ENCODE results near the gene KCNT1.

Gene KCNT1

GRCh38 chr9:135749171-135750045, 47.4 kb downstream of the KCNT1 start:
- DNase-seq: no peak

- no peak for DNase-seq
Observed at GRCh38 chr9:135750786-135751185, 48.8 kb downstream of the KCNT1 start.

GRCh38 chr9:135751501-135751900, 49.5 kb downstream of the KCNT1 start:
- DNase-seq: no peak

GRCh38 chr9:135752281-135753204, 50.6 kb downstream of the KCNT1 start:
- no peak for DNase-seq

- no peak for DNase-seq
Observed at GRCh38 chr9:135753391-135754105, 51.6 kb downstream of the KCNT1 start.

- DNase-seq: no peak
Observed at GRCh38 chr9:135756576-135756975, 54.6 kb downstream of the KCNT1 start.

- DNase-seq: no peak
Observed at GRCh38 chr9:135757356-135757755, 55.4 kb downstream of the KCNT1 start.

- no peak for DNase-seq
Observed at GRCh38 chr9:135758056-135758455, 56.1 kb downstream of the KCNT1 start.

GRCh38 chr9:135758870-135759269, 56.9 kb downstream of the KCNT1 start:
- DNase-seq: no peak

GRCh38 chr9:135759676-135760300, 57.8 kb downstream of the KCNT1 start:
- DNase-seq: no peak

- DNase-seq: no peak
Observed at GRCh38 chr9:135760465-135760864, 58.5 kb downstream of the KCNT1 start.

GRCh38 chr9:135761150-135761844, 59.3 kb downstream of the KCNT1 start:
- DNase-seq: no peak

GRCh38 chr9:135761845-135762168, 59.8 kb downstream of the KCNT1 start:
- DNase-seq: no peak

GRCh38 chr9:135762921-135763320, 60.9 kb downstream of the KCNT1 start:
- DNase-seq: no peak

- no peak for DNase-seq
Observed at GRCh38 chr9:135763716-135764446, 61.9 kb downstream of the KCNT1 start.

GRCh38 chr9:135764731-135765130, 62.7 kb downstream of the KCNT1 start:
- DNase-seq: no peak

GRCh38 chr9:135765416-135765815, 63.4 kb downstream of the KCNT1 start:
- no peak for DNase-seq

GRCh38 chr9:135766251-135766650, 64.3 kb downstream of the KCNT1 start:
- DNase-seq: no peak

GRCh38 chr9:135766707-135767106, 64.7 kb downstream of the KCNT1 start:
- no peak for DNase-seq

GRCh38 chr9:135768516-135769218, 66.7 kb downstream of the KCNT1 start:
- DNase-seq: no peak
